H9 (cell line): ENCODE data around the gene HIPK4. TPM values are rescaled to one million over a fixed set of nuclear protein-coding genes. Genes with fewer than 3 reads are reported as not detected.

Experiments used
- DNase-seq: peaks from one replicate; pipeline ENCODE4 v3.0.0-alpha.2; 2017
- H2AFZ ChIP-seq: one replicate; pipeline ENCODE4 v1.6.1; 2013; ENCODE audit warnings: mild to moderate bottlenecking, low read length, control low read depth, moderate library complexity
- H2AK5ac ChIP-seq: 2 replicates; pipeline ENCODE4 v1.6.1; 2013; ENCODE audit warnings: low read length, control low read depth, mixed read lengths; ENCODE audit not compliant: insufficient read length
- H2BK120ac ChIP-seq: one replicate; pipeline ENCODE4 v1.6.1; 2013; ENCODE audit warnings: low read depth, mild to moderate bottlenecking, low read length, control low read depth, inconsistent platforms; ENCODE audit not compliant: poor library complexity, severe bottlenecking
- H2BK12ac ChIP-seq: 2 replicates; pipeline ENCODE4 v1.6.1; 2013; ENCODE audit warnings: low read length, control low read depth, mixed read lengths, low read depth; ENCODE audit not compliant: insufficient read length
- H2BK15ac ChIP-seq: 2 replicates; pipeline ENCODE4 v1.6.1; 2013; ENCODE audit warnings: low read depth, low read length, control low read depth
- H2BK20ac ChIP-seq: one replicate; pipeline ENCODE4 v1.6.1; 2013; ENCODE audit warnings: low read depth, mild to moderate bottlenecking, low read length, control low read depth, inconsistent platforms; ENCODE audit not compliant: poor library complexity, severe bottlenecking
- H2BK5ac ChIP-seq: 2 replicates; pipeline ENCODE4 v1.6.1; 2013; ENCODE audit warnings: low read length, control low read depth, mixed read lengths; ENCODE audit not compliant: insufficient read length
- H3K14ac ChIP-seq: 2 replicates; pipeline ENCODE4 v1.6.1; 2013; ENCODE audit warnings: low read length, control low read depth; ENCODE audit not compliant: insufficient read depth
- H3K18ac ChIP-seq: 2 replicates; pipeline ENCODE4 v1.6.1; 2013; ENCODE audit warnings: low read depth, mild to moderate bottlenecking, mixed read lengths, low read length, control low read depth; ENCODE audit not compliant: insufficient read length
- H3K23ac ChIP-seq: 2 replicates; pipeline ENCODE4 v1.6.1; 2013; ENCODE audit warnings: low read length, control low read depth, mixed read lengths, low read depth; ENCODE audit not compliant: insufficient read length
- H3K23me2 ChIP-seq: 2 replicates; pipeline ENCODE4 v1.6.1; 2013; ENCODE audit warnings: low read depth, mild to moderate bottlenecking, mixed read lengths, low read length, control low read depth; ENCODE audit not compliant: insufficient read length, poor library complexity, severe bottlenecking
- H3K27ac ChIP-seq: 2 replicates; pipeline ENCODE4 v1.5.1; 2013; ENCODE audit warnings: low read length, control low read depth, mixed read lengths, low read depth; ENCODE audit not compliant: insufficient read length
- H3K27me3 ChIP-seq: 2 replicates; pipeline ENCODE4 v1.6.1; 2013; ENCODE audit warnings: low read length, control low read depth, inconsistent platforms; ENCODE audit not compliant: insufficient read depth
- H3K4ac ChIP-seq: 2 replicates; pipeline ENCODE4 v1.6.1; 2013; ENCODE audit warnings: low read depth, mild to moderate bottlenecking, control low read depth, inconsistent platforms, low read length, moderate library complexity
- H3K4me1 ChIP-seq: 2 replicates; pipeline ENCODE4 v1.6.1; 2013; ENCODE audit warnings: low read length, control low read depth, inconsistent platforms; ENCODE audit not compliant: insufficient read depth
- H3K4me2 ChIP-seq: 2 replicates; pipeline ENCODE4 v1.6.1; 2013; ENCODE audit warnings: low read length, control low read depth, mixed read lengths; ENCODE audit not compliant: insufficient read length, insufficient read depth
- H3K56ac ChIP-seq: 2 replicates; pipeline ENCODE4 v1.6.1; 2013; ENCODE audit warnings: low read depth, mild to moderate bottlenecking, mixed read lengths, low read length, control low read depth; ENCODE audit not compliant: insufficient read length
- H3K79me1 ChIP-seq: 2 replicates; pipeline ENCODE4 v1.6.1; 2013; ENCODE audit warnings: low read depth, mild to moderate bottlenecking, moderate library complexity, low read length, control low read depth, inconsistent platforms; ENCODE audit not compliant: insufficient read depth, poor library complexity, severe bottlenecking
- H3K79me2 ChIP-seq: 2 replicates; pipeline ENCODE4 v1.6.1; 2013; ENCODE audit warnings: low read length, control low read depth, inconsistent platforms; ENCODE audit not compliant: insufficient read depth
- H3K9ac ChIP-seq: 2 replicates; pipeline ENCODE4 v1.6.1; 2013; ENCODE audit warnings: low read length, control low read depth, mixed read lengths; ENCODE audit not compliant: insufficient read length; ENCODE audit errors: extremely low read depth
- H3K9me3 ChIP-seq: one replicate; pipeline ENCODE4 v1.6.1; 2013; ENCODE audit warnings: low read depth, low read length, inconsistent platforms; ENCODE audit not compliant: control insufficient read depth
- H3T11ph ChIP-seq: one replicate; pipeline ENCODE4 v1.6.1; 2013; ENCODE audit warnings: mild to moderate bottlenecking, low read length, control low read depth, inconsistent platforms
- H4K20me1 ChIP-seq: one replicate; pipeline ENCODE4 v1.6.1; 2013; ENCODE audit not compliant: control insufficient read depth, insufficient read length, insufficient read depth
- H4K5ac ChIP-seq: 2 replicates; pipeline ENCODE4 v1.6.1; 2013; ENCODE audit warnings: low read depth, mild to moderate bottlenecking, mixed read lengths, low read length, control low read depth; ENCODE audit not compliant: insufficient read length
- H4K8ac ChIP-seq: replicated peaks from 2 replicates; pipeline ENCODE4 v1.6.1; 2013; ENCODE audit warnings: low read length, control low read depth, mixed read lengths, low read depth; ENCODE audit not compliant: insufficient read length
- H4K91ac ChIP-seq: 2 replicates; pipeline ENCODE4 v1.6.1; 2013; ENCODE audit warnings: low read depth, mild to moderate bottlenecking, moderate library complexity, mixed read lengths, low read length, control low read depth; ENCODE audit not compliant: insufficient read length
- H3K27ac Mint-ChIP-seq, 3 experiments: 2 replicates in 2 of 3; 3 replicates in 1 of 3; pipeline ENCODE4 v1.8.0; 2020 to 2021; ENCODE audit warnings: mixed read lengths in 3 of 3, mild to moderate bottlenecking in 1 of 3, moderate library complexity in 1 of 3
- H3K27me3 Mint-ChIP-seq: 2 replicates; pipeline ENCODE4 v1.8.0; 2021; ENCODE audit warnings: low read depth, mild to moderate bottlenecking, moderate library complexity, mixed read lengths
- H3K36me3 Mint-ChIP-seq, 3 experiments: 2 replicates in 2 of 3; 3 replicates in 1 of 3; pipeline ENCODE4 v1.8.0; 2020 to 2021; ENCODE audit warnings: low read depth in 3 of 3, mixed read lengths in 3 of 3; ENCODE audit not compliant: insufficient read depth in 1 of 3
- H3K4me1 Mint-ChIP-seq, 2 experiments: 2 replicates each; pipeline ENCODE4 v1.8.0; 2020; ENCODE audit warnings: mixed read lengths in 2 of 2
- H3K4me3 Mint-ChIP-seq, 2 experiments: 2 replicates in 1 of 2; 3 replicates in 1 of 2; pipeline ENCODE4 v1.8.0; 2020 to 2021; ENCODE audit warnings: mild to moderate bottlenecking in 2 of 2, mixed read lengths in 2 of 2, moderate library complexity in 1 of 2
- H3K9me3 Mint-ChIP-seq, 2 experiments: 2 replicates in 1 of 2; 3 replicates in 1 of 2; pipeline ENCODE4 v1.8.0; 2020; ENCODE audit warnings: mild to moderate bottlenecking in 2 of 2, mixed read lengths in 2 of 2, moderate library complexity in 1 of 2
- CTCF ChIP-seq: fragments of 200-600 bp; sonication (generic); conservative IDR thresholded peaks from 3 replicates; pipeline ENCODE4 v1.8.0; 2021; ENCODE audit warnings: antibody characterized with exemption, mild to moderate bottlenecking
- WGBS: extraction: QIAGEN DNeasy Blood & Tissue Kit; methylation state at CpG from one replicate; pipeline ENCODE4 v1.1.7; 2013; ENCODE audit warnings: missing lambda C conversion rate, low lambda C conversion rate, mixed read lengths; ENCODE audit not compliant: insufficient read length; ENCODE audit errors: extremely low coverage; 5-methylcytosine and 5-hydroxymethylcytosine counted together
- total RNA-seq: library from RNA; stranded (reverse); gene quantifications from 2 replicates; pipeline ENCODE4 v1.2.1, GENCODE V29; 2021

The HIPK4 gene
- total RNA-seq, 1 experiment from 2014 or later: 0.15 TPM

- Histone ChIP-seq H3T11ph (no peak within 1 kb of the TSS), H3K79me2 (no peaks in the 10 kb centered on the region), H3K4me1 (no peaks in the 10 kb centered on the region), H3K18ac (no peak within 1 kb of the TSS), H2AFZ (no peak within 1 kb of the TSS), H3K4me2 (peak within 1 kb of the TSS; percentile 97), H3K27me3 (no peaks in the 10 kb centered on the region), H3K27ac (no peak within 1 kb of the TSS), H3K79me1 (no peaks in the 10 kb centered on the region), H3K23ac (no peak within 1 kb of the TSS), H3K9me3 (no peaks in the 10 kb centered on the region), H2BK120ac (no peak within 1 kb of the TSS), H2BK20ac (no peak within 1 kb of the TSS), H4K5ac (no peak within 1 kb of the TSS), H2BK5ac (no peak within 1 kb of the TSS), H4K8ac (no peak within 1 kb of the TSS), H4K20me1 (no peaks in the 10 kb centered on the region), H4K91ac (no peak within 1 kb of the TSS), H3K9ac (peak within 1 kb of the TSS; percentile 65), H3K4ac (no peak within 1 kb of the TSS), H2AK5ac (no peak within 1 kb of the TSS), H3K56ac (no peak within 1 kb of the TSS), H3K14ac (no peak within 1 kb of the TSS), H2BK12ac (no peak within 1 kb of the TSS), H2BK15ac (no peak within 1 kb of the TSS), H3K23me2 (peaks cover 6% of the 10 kb centered on the region)
- peak within 1 kb of the TSS; percentile 36 to 75 (median 37) for H3K27ac Mint-ChIP-seq
- DNase-seq: peak; percentile 100
- H3K27me3 Mint-ChIP-seq: no peaks in the 10 kb centered on the region
- peaks cover 0 to 3% of the 10 kb centered on the region in 2 experiments; a peak in 1 of 5 replicates for H3K9me3 Mint-ChIP-seq
- H3K4me1 Mint-ChIP-seq: peaks cover 12 to 16% of the 10 kb centered on the region in 2 experiments
- WGBS: no CpG with 5 or more reads among the region's 77 CpGs
- peak within 1 kb of the TSS; percentile 76 to 93 for H3K4me3 Mint-ChIP-seq
- no peak for TF ChIP-seq CTCF
- no peaks in the 10 kb centered on the region for H3K36me3 Mint-ChIP-seq
These were observed 41.7 kb downstream of the HIPK4 start, which contains the start of the genes C19orf47 and PLD3 for GRCh38 chr19:40348125-40348913. TSS of gene C19orf47 (minus strand) at chr19:40348397. CDS start at chr19:40341857, 6,540 bp downstream. TSS of gene PLD3 (plus strand) at chr19:40348695. CDS start at chr19:40366484, 17,789 bp downstream.
